HEK293 (cell line): ENCODE data around the gene DENND1A.

Experiments used
- CTCF ChIA-PET: fragments of 350-600 bp; formaldehyde crosslinking; extraction: SDS; loops from one replicate; lab custom pipeline; 2021; ENCODE audit warnings: antibody characterized with exemption; lab: Yijun Ruan, JAX
- POLR2A ChIA-PET: fragments of 300-600 bp; formaldehyde crosslinking; extraction: SDS; loops from one replicate; lab custom pipeline; 2020; ENCODE audit warnings: antibody characterized with exemption, inconsistent platforms; lab: Yijun Ruan, JAX
- H3K27ac ChIP-seq: fragments of 200-500 bp; sonication (Bioruptor generic); 2 replicates; pipeline ENCODE4 v1.5.1; 2014; ENCODE audit warnings: low read depth, low read length, control low read depth, inconsistent platforms; ENCODE audit errors: extremely low read depth
- H3K36me3 ChIP-seq, 2 experiments: fragments of 200-500 bp in 1 of 2; sonication (Bioruptor generic) in 1 of 2; 1 replicate in 1 of 2; 2 replicates in 1 of 2; pipeline ENCODE4 v1.5.1; 2014 to 2017; ENCODE audit warnings: inconsistent platforms in 2 of 2, low read length in 2 of 2; ENCODE audit not compliant: control insufficient read depth in 2 of 2, insufficient read depth in 1 of 2
- H3K4me1 ChIP-seq: fragments of 200-500 bp; sonication (Bioruptor generic); 2 replicates; pipeline ENCODE4 v1.5.1; 2014; ENCODE audit warnings: mild to moderate bottlenecking, low read length, inconsistent platforms; ENCODE audit not compliant: control insufficient read depth, insufficient read depth
- H3K4me3 ChIP-seq: 2 replicates; pipeline ENCODE4 v1.5.1; 2011; ENCODE audit warnings: low read depth, mild to moderate bottlenecking, control low read depth, low read length, moderate library complexity
- H3K9me3 ChIP-seq: fragments of 200-500 bp; sonication (Bioruptor generic); 2 replicates; pipeline ENCODE4 v1.5.1; 2014; ENCODE audit warnings: low read depth, low read length, inconsistent platforms; ENCODE audit not compliant: control insufficient read depth, insufficient read depth
- IKZF3 ChIP-seq: fragments of 450-650 bp; IDR thresholded peaks from 2 replicates; pipeline ENCODE4 v1.5.0; 2018; ENCODE audit warnings: missing biosample characterization, mild to moderate bottlenecking, missing genetic modification characterization, moderate library complexity
- MZF1 ChIP-seq: fragments of 450-650 bp; formaldehyde crosslinking; IDR thresholded peaks from 2 replicates; pipeline ENCODE4 v1.5.1; 2017; ENCODE audit warnings: missing biosample characterization, missing genetic modification characterization, borderline replicate concordance
- SALL2 ChIP-seq: fragments of 450-650 bp; formaldehyde crosslinking; IDR thresholded peaks from 2 replicates; pipeline ENCODE4 v1.5.0; 2017; ENCODE audit warnings: missing biosample characterization, mild to moderate bottlenecking, missing genetic modification characterization, borderline replicate concordance
- SP2 ChIP-seq: fragments of 450-650 bp; formaldehyde crosslinking; IDR thresholded peaks from 2 replicates; pipeline ENCODE4 v1.5.1; 2016; ENCODE audit warnings: missing biosample characterization, missing genetic modification characterization
- ZBTB21 ChIP-seq: fragments of 450-650 bp; formaldehyde crosslinking; IDR thresholded peaks from 2 replicates; pipeline ENCODE4 v1.5.1; 2017; ENCODE audit warnings: missing biosample characterization, missing genetic modification characterization
- ZBTB48 ChIP-seq: fragments of 450-650 bp; formaldehyde crosslinking; IDR thresholded peaks from 2 replicates; pipeline ENCODE4 v1.5.1; 2016; ENCODE audit warnings: missing biosample characterization, missing genetic modification characterization
- ZFP69B ChIP-seq: fragments of 450-650 bp; formaldehyde crosslinking; IDR thresholded peaks from 2 replicates; pipeline ENCODE4 v1.5.1; 2016; ENCODE audit warnings: missing biosample characterization, missing genetic modification characterization
- ZNF157 ChIP-seq: fragments of 450-650 bp; formaldehyde crosslinking; IDR thresholded peaks from 2 replicates; pipeline ENCODE4 v1.5.1; 2016; ENCODE audit warnings: missing biosample characterization, missing genetic modification characterization
- ZNF223 ChIP-seq: fragments of 450-650 bp; formaldehyde crosslinking; IDR thresholded peaks from 2 replicates; pipeline ENCODE4 v1.5.1; 2016; ENCODE audit warnings: missing biosample characterization, missing genetic modification characterization
- ZNF23 ChIP-seq: fragments of 450-650 bp; formaldehyde crosslinking; IDR thresholded peaks from 2 replicates; pipeline ENCODE4 v1.5.1; 2016; ENCODE audit warnings: missing biosample characterization, missing genetic modification characterization, borderline replicate concordance
- ZNF239 ChIP-seq: fragments of 450-650 bp; formaldehyde crosslinking; IDR thresholded peaks from 2 replicates; pipeline ENCODE4 v1.5.1; 2016; ENCODE audit warnings: missing biosample characterization, missing genetic modification characterization
- ZNF302 ChIP-seq: fragments of 450-650 bp; formaldehyde crosslinking; IDR thresholded peaks from 2 replicates; pipeline ENCODE4 v1.5.1; 2016; ENCODE audit warnings: missing biosample characterization, missing genetic modification characterization, low read depth
- ZNF324 ChIP-seq: fragments of 450-650 bp; formaldehyde crosslinking; IDR thresholded peaks from 2 replicates; pipeline ENCODE4 v1.5.1; 2016; ENCODE audit warnings: missing biosample characterization, missing genetic modification characterization
- ZNF548 ChIP-seq: fragments of 450-650 bp; formaldehyde crosslinking; IDR thresholded peaks from 2 replicates; pipeline ENCODE4 v1.5.1; 2016; ENCODE audit warnings: missing biosample characterization, missing genetic modification characterization
- TF ChIP-seq, protein P1 (sequence below): fragments of 450-650 bp; formaldehyde crosslinking; IDR thresholded peaks from 2 replicates; pipeline ENCODE4 v1.5.1; 2017; ENCODE audit warnings: missing biosample characterization, missing genetic modification characterization
- TF ChIP-seq, protein P2 (sequence below): fragments of 450-650 bp; formaldehyde crosslinking; IDR thresholded peaks from 2 replicates; pipeline ENCODE4 v1.5.1; 2016; ENCODE audit warnings: missing biosample characterization, missing genetic modification characterization
- TF ChIP-seq, protein P3 (sequence below): fragments of 450-650 bp; formaldehyde crosslinking; IDR thresholded peaks from 2 replicates; pipeline ENCODE4 v1.5.1; 2016; ENCODE audit warnings: missing biosample characterization, missing genetic modification characterization
- TF ChIP-seq, protein P4 (sequence below): fragments of 450-650 bp; formaldehyde crosslinking; IDR thresholded peaks from 2 replicates; pipeline ENCODE4 v1.5.0; 2017; ENCODE audit warnings: missing biosample characterization, missing genetic modification characterization, borderline replicate concordance

DENND1A gene

DNA sequence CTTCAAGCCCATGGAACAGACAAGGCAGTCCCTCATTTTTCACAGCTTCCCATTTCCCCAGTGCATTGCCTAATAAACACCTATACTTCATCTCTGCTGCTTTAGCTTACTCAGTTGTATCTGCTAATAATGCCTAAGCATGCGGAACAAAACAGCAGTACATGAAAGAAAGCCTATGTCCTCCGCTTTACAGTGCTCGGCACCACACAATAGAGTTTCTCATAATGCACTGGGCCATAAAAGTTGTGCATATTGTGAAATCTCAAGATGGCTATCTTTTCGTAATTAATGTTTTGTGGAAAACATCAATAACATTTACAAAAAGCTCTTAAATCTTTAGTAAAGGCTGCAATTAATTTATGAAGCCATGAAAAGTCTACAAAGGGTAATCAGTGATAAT, 69.3 kb downstream of the DENND1A start (continued):
- TF ChIP-seq ZNF23 (no peak), ZNF223 (tag by site-specific recombination) (no peak)

DNA sequence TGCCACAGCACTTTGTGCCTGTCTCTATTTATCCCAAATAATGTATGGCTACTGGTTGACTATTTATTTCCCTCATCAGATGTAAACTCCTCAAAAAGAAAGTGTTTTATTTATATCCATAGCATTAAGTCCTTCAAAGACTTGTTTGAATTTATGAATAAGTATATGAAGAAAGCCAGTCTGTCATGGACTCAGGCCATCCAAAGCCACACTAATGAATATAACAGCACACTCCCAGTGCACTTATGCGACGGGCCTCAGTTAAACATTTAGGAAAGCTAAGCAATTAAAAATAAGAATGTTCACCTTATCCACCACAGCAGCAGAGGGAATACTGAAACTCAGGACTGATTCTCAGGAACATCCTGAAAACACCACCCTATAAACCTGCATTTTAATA, 77.5 kb downstream of the DENND1A start:
- TF ChIP-seq ZBTB21 (no peak), ZFP69B (tag by site-specific recombination) (no peak), MZF1 (no peak), ZBTB48 (no peak), ZNF157 (tag by site-specific recombination) (no peak), SALL2 (tag by site-specific recombination) (no peak), ZNF302 (tag by site-specific recombination) (no peak), ZNF23 (no peak), ZNF324 (no peak), ZNF548 (tag by site-specific recombination) (no peak), SP2 (tag by site-specific recombination) (no peak), ZNF239 (tag by site-specific recombination) (no peak), IKZF3 (no peak)
- TF ChIP-seq, protein P1, sequence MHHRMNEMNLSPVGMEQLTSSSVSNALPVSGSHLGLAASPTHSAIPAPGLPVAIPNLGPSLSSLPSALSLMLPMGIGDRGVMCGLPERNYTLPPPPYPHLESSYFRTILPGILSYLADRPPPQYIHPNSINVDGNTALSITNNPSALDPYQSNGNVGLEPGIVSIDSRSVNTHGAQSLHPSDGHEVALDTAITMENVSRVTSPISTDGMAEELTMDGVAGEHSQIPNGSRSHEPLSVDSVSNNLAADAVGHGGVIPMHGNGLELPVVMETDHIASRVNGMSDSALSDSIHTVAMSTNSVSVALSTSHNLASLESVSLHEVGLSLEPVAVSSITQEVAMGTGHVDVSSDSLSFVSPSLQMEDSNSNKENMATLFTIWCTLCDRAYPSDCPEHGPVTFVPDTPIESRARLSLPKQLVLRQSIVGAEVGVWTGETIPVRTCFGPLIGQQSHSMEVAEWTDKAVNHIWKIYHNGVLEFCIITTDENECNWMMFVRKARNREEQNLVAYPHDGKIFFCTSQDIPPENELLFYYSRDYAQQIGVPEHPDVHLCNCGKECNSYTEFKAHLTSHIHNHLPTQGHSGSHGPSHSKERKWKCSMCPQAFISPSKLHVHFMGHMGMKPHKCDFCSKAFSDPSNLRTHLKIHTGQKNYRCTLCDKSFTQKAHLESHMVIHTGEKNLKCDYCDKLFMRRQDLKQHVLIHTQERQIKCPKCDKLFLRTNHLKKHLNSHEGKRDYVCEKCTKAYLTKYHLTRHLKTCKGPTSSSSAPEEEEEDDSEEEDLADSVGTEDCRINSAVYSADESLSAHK (tag by site-specific recombination): no peak
- TF ChIP-seq, protein P2, sequence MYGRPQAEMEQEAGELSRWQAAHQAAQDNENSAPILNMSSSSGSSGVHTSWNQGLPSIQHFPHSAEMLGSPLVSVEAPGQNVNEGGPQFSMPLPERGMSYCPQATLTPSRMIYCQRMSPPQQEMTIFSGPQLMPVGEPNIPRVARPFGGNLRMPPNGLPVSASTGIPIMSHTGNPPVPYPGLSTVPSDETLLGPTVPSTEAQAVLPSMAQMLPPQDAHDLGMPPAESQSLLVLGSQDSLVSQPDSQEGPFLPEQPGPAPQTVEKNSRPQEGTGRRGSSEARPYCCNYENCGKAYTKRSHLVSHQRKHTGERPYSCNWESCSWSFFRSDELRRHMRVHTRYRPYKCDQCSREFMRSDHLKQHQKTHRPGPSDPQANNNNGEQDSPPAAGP: no peak
- TF ChIP-seq, protein P3, sequence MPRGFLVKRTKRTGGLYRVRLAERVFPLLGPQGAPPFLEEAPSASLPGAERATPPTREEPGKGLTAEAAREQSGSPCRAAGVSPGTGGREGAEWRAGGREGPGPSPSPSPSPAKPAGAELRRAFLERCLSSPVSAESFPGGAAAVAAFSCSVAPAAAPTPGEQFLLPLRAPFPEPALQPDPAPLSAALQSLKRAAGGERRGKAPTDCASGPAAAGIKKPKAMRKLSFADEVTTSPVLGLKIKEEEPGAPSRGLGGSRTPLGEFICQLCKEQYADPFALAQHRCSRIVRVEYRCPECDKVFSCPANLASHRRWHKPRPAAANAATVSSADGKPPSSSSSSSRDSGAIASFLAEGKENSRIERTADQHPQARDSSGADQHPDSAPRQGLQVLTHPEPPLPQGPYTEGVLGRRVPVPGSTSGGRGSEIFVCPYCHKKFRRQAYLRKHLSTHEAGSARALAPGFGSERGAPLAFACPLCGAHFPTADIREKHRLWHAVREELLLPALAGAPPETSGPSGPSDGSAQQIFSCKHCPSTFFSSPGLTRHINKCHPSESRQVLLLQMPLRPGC (tag by site-specific recombination): no peak
- Histone ChIP-seq H3K36me3 (no peaks in the 10 kb centered on the region), H3K9me3 (no peaks in the 10 kb centered on the region), H3K4me1 (no peaks in the 10 kb centered on the region), H3K27ac (no peak overlapping the region), H3K4me3 (no peak overlapping the region)
- ChIA-PET POLR2A (no interaction called here), CTCF (interaction anchor here (0.7 kb wide), 1 partner anchor 10 kb away, joined by 3 read pairs; no protein-coding TSS in a partner anchor)

DNA sequence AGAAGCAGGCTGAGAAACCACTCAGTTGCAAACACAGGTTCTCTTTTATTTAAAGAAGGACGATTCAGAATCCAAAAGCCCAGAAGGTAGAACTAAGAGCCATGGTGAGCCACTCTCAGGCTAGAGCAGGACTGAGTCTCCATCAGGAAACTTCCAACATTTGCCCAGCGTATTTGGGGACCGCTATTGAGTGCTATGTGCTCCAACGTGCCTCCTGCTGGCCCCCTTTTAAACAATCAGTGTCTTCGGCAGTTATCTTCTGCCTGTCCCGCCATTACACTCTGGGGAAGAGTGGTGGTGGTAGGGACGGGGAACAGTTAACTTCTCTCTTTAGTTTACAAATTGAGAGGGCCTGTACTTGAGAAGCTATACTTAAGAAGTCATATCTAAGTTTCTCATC, 78.1 kb downstream of the DENND1A start:
- H3K4me1 ChIP-seq: no peaks in the 10 kb centered on the region
- H3K4me3 ChIP-seq: no peak overlapping the region
- POLR2A ChIA-PET: no interaction called here
- H3K36me3 ChIP-seq: no peaks in the 10 kb centered on the region
- CTCF ChIA-PET: no interaction called here
- TF ChIP-seq, protein P4, sequence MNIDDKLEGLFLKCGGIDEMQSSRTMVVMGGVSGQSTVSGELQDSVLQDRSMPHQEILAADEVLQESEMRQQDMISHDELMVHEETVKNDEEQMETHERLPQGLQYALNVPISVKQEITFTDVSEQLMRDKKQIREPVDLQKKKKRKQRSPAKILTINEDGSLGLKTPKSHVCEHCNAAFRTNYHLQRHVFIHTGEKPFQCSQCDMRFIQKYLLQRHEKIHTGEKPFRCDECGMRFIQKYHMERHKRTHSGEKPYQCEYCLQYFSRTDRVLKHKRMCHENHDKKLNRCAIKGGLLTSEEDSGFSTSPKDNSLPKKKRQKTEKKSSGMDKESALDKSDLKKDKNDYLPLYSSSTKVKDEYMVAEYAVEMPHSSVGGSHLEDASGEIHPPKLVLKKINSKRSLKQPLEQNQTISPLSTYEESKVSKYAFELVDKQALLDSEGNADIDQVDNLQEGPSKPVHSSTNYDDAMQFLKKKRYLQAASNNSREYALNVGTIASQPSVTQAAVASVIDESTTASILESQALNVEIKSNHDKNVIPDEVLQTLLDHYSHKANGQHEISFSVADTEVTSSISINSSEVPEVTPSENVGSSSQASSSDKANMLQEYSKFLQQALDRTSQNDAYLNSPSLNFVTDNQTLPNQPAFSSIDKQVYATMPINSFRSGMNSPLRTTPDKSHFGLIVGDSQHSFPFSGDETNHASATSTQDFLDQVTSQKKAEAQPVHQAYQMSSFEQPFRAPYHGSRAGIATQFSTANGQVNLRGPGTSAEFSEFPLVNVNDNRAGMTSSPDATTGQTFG (tag by site-specific recombination): no peak
- no peak overlapping the region for H3K27ac ChIP-seq
- H3K9me3 ChIP-seq: no peaks in the 10 kb centered on the region
